ENCODE data around the gene GUCA2B.
A peak's percentile ranks its signal among the peaks of the same experiment; 100 is the strongest.

Gene GUCA2B

DNA sequence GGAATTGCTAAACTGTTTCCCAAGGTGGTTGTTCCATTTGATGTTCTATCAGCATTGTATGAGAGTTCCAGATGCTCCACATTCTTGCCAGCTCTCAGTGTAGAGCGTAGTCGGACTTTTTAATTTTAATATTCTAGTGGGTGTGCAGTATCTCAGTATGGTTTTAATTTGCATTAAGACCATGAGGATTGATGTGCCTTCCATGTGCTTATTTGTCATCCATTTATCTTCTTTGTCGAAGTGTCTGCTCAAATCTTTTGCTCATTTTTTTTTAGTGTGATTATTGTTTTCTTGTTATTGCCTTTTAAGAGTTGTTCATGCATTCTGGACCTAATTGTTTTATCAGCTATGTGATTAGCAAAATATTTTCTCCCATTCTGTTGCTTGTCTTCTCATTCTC is 13.8 kb upstream of the GUCA2B start:
- H3K4me3 ChIP-seq, result no peak overlapping the region
- no peaks in the 10 kb centered on the region for H4K20me1 ChIP-seq
- no peaks in the 10 kb centered on the region for H3K36me3 ChIP-seq
- H3K4me2 ChIP-seq, result no peak overlapping the region
- no peak for TF ChIP-seq Cebpa-rat (IDR thresholded peaks at IDR 0.05)
- H3K27me3 ChIP-seq, result no peaks in the 10 kb centered on the region
- H3K9ac ChIP-seq, result no peak overlapping the region
- peaks cover 23 to 47% (median 34%) of the 10 kb centered on the region in 10 experiments for H3K4me1 ChIP-seq
- H3K9me3 ChIP-seq (replicated peaks in 1 of 11), result no peaks in the 10 kb centered on the region; a peak in 1 of 22 replicates
- H3K27ac ChIP-seq, result no peak overlapping the region

DNA sequence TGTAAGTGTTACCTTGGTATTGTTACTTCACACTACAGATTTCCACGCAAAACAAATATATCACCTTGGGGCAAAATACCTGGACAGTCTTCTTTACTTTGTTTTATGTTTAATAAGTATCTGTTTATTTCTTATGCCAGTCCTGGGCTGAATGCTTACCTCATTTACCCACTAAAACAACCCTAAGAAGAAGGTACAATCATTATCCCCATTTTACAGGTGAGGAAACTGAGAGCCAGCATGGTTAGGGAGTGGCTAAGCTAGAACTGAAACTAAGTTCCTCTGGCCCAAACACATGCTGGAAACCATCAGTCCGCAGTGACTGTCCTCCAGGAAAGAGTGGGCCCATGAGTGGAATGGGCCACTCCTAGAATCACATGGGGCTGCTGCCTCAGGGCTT is 13.0 kb upstream of the GUCA2B start:
- Histone ChIP-seq H3K9ac (no peak overlapping the region), H3K27ac (no peak overlapping the region), H3K4me1 (peaks cover 30 to 49% (median 41%) of the 10 kb centered on the region in 10 experiments), H3K27me3 (no peaks in the 10 kb centered on the region), H3K36me3 (no peaks in the 10 kb centered on the region), H4K20me1 (no peaks in the 10 kb centered on the region), H3K9me3 (replicated peaks in 1 of 11) (no peaks in the 10 kb centered on the region; a peak in 1 of 22 replicates), H3K4me2 (no peak overlapping the region), H3K4me3 (no peak overlapping the region)
- TF ChIP-seq Cebpa-rat (IDR thresholded peaks at IDR 0.05), result no peak

DNA sequence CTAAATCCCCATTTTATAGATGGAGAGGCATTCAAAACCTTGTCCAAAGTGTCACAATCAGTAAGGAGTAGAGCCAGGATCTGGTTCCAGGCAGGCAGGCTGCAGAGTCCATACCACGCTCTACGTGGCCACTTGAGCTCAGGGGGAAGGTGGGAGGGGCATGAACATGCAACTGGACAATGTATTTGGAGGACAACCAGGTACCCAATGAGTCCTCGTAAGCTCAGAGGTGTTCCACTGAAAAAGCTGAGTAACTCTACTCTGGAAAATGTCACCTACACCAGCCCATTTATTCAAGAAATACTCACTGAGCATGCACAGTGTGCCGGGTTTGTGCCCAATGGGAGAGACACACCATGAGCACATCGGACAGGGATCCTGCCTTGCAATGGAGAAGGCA is 11.2 kb upstream of the GUCA2B start:
- no peaks in the 10 kb centered on the region for H3K36me3 ChIP-seq
- H3K27me3 ChIP-seq, result no peaks in the 10 kb centered on the region
- H3K4me3 ChIP-seq, result no peak overlapping the region
- no peak for TF ChIP-seq Cebpa-rat (IDR thresholded peaks at IDR 0.05)
- H3K4me1 ChIP-seq, result peaks cover 38 to 53% (median 50%) of the 10 kb centered on the region in 10 experiments
- H4K20me1 ChIP-seq, result no peaks in the 10 kb centered on the region
- H3K27ac ChIP-seq, result no peak overlapping the region
- no peaks in the 10 kb centered on the region; a peak in 1 of 22 replicates for H3K9me3 ChIP-seq (replicated peaks in 1 of 11)
- no peak overlapping the region for H3K4me2 ChIP-seq
- H3K9ac ChIP-seq, result no peak overlapping the region

DNA sequence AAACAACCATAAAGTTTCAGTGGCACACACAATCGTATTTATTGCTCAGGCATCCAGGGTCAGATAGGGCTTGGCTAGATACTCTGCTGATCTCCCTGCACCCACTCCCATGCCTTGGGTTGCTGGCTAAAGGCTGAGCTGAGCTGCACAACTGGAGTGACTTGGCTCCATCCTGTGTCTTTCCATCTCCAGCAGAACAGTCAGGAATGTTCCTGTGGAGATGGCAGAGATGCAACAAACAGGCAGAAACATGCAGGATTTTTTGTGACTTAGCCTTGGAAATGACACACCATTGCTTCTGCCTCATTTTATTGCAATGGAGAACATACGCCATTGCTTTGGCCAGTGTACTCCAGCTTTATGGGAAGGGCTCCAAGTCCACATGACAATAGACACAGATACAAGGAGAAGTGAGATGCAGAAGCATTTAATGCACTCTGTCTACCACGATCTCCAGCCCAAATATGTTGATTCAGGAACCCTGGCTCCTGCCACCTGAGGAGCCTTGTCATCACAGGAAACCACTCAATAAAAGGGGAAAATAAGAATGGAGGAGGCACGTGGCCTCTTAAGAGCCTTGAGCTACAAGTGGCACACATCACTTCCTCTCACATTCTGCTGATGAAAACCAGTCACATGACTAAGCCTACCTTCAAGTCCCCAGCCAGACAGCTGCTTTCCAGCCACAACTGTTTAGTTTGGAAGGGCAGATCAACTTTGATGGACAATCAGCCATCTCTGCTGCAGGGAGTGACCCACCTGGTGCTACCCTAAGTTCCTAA is 10.1 kb upstream of the GUCA2B start:
- Histone ChIP-seq H4K20me1 (no peaks in the 10 kb centered on the region), H3K4me1 (peaks cover 37 to 47% (median 40%) of the 10 kb centered on the region in 10 experiments), H3K9me3 (replicated peaks in 1 of 11) (no peaks in the 10 kb centered on the region; a peak in 1 of 22 replicates), H3K36me3 (no peaks in the 10 kb centered on the region), H3K4me3 (no peak overlapping the region), H3K4me2 (peak overlapping the region; percentile 7 to 72 (median 36); a peak in 17 of 22 replicates), H3K27ac (no peak overlapping the region), H3K27me3 (no peaks in the 10 kb centered on the region), H3K9ac (no peak overlapping the region)
- no peak for TF ChIP-seq Cebpa-rat (IDR thresholded peaks at IDR 0.05)

DNA sequence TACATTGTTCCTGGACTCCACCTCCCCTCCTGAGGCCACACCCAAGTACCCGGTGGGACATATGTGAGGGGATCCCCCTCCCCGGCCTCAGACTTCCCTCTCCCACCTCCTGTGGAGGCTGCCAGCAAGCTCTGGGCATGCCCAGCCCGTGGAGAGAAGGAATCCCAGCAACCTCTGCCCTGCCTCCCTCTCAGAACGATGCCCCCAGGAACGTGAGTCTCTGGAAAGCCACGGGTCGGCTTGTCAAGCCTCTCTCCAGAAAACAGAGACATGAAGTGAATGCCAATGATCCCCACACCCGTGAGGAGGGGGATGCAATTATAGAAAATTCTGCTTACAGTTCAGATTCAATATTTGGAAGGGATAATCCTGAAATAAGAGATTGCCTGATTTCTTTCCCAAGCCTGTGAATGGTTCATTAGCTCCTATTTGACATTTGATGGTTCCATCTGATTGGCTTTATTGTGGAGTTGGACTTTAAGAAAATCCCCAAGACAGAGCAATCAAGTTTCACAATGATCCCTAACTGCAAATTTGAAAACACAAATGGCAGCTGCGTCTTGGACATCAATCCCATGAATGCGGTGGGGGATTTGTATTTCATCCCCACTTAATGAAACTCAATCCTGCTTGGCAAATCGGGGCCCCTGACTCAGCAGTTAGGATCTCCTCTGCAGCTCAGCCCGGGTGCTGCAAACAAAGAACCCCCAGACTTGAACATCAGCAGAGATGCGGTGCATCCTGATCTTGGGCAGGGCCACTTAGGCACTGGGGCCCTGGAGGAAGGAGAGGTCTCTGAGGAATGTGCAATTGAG is 9.1 kb upstream of the GUCA2B start:
- Histone ChIP-seq H3K27me3 (no peaks in the 10 kb centered on the region), H3K9ac (no peak overlapping the region), H3K36me3 (no peaks in the 10 kb centered on the region), H3K4me3 (no peak overlapping the region), H4K20me1 (no peaks in the 10 kb centered on the region), H3K27ac (no peak overlapping the region), H3K9me3 (replicated peaks in 1 of 11) (no peaks in the 10 kb centered on the region), H3K4me2 (peak overlapping the region; percentile 62 to 77 (median 65); a peak in 21 of 22 replicates), H3K4me1 (peaks cover 36 to 42% (median 39%) of the 10 kb centered on the region in 10 experiments)
- no peak for TF ChIP-seq Cebpa-rat (IDR thresholded peaks at IDR 0.05)

DNA sequence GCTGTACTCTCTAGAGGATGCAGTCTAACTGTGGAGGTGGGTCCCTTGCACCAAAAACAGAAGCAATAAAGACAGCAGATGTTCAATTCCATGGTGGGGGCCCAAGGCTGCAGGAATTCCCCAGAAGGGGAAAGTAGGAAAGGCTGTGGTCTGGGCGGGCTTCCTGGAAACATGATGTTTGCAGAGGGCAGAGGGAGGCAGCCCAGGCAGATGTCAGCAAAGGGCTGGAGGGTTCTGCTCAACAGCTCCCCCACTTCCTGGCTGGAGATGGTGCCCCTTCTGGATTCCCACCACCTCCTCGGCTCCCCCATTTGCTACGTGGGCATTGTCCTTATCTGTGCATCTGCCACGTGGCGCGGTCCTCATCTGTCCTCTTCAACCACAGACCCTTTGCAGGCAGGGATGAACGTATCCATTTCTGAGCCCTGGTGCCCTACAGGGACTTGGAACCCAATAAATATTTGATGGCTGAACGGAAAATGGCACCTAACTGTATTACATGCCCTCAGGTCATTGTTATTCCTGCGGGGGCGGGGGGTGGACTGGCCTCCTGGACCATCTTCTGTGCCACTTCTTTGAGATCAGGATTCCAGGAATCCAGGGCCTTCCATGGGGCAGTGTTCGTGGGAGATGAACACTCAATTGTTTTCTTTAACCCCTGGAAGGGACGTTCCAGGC is 8.4 kb upstream of the GUCA2B start:
- no peaks in the 10 kb centered on the region for H3K9me3 ChIP-seq (replicated peaks in 1 of 11)
- H3K27ac ChIP-seq, result no peak overlapping the region
- H3K4me2 ChIP-seq, result peak overlapping the region; percentile 62 to 77 (median 65)
- H3K27me3 ChIP-seq, result no peaks in the 10 kb centered on the region
- no peak for TF ChIP-seq Cebpa-rat (IDR thresholded peaks at IDR 0.05)
- no peaks in the 10 kb centered on the region for H4K20me1 ChIP-seq
- H3K4me1 ChIP-seq, result peaks cover 36 to 46% (median 40%) of the 10 kb centered on the region in 10 experiments
- no peak overlapping the region for H3K4me3 ChIP-seq
- no peaks in the 10 kb centered on the region for H3K36me3 ChIP-seq
- no peak overlapping the region for H3K9ac ChIP-seq

DNA sequence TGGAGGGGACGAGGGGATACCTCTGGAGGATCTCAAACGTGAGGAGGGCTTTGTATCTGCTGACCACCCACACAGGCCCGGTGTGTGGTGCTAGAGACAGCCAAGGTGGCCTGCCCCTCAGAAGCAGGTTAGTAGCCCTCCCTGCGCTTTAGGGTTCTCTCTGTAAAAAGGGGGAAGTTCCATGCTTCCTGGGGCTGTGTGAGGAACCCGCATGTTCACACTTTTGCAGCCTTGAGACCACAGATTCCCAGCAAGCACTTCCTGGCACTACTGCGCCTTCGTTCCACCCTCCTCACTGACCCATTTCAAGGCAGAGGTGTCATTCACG is 7.9 kb upstream of the GUCA2B start:
- H3K4me3 ChIP-seq, result no peak overlapping the region
- no peaks in the 10 kb centered on the region for H3K36me3 ChIP-seq
- no peaks in the 10 kb centered on the region for H4K20me1 ChIP-seq
- no peak for TF ChIP-seq Cebpa-rat (IDR thresholded peaks at IDR 0.05)
- peak overlapping the region; percentile 62 to 77 (median 65) for H3K4me2 ChIP-seq
- no peak overlapping the region for H3K27ac ChIP-seq
- peaks cover 36 to 51% (median 40%) of the 10 kb centered on the region in 10 experiments for H3K4me1 ChIP-seq
- no peak overlapping the region; a peak in 1 of 22 replicates for H3K9ac ChIP-seq
- H3K27me3 ChIP-seq, result no peaks in the 10 kb centered on the region
- no peaks in the 10 kb centered on the region for H3K9me3 ChIP-seq (replicated peaks in 1 of 11)

DNA sequence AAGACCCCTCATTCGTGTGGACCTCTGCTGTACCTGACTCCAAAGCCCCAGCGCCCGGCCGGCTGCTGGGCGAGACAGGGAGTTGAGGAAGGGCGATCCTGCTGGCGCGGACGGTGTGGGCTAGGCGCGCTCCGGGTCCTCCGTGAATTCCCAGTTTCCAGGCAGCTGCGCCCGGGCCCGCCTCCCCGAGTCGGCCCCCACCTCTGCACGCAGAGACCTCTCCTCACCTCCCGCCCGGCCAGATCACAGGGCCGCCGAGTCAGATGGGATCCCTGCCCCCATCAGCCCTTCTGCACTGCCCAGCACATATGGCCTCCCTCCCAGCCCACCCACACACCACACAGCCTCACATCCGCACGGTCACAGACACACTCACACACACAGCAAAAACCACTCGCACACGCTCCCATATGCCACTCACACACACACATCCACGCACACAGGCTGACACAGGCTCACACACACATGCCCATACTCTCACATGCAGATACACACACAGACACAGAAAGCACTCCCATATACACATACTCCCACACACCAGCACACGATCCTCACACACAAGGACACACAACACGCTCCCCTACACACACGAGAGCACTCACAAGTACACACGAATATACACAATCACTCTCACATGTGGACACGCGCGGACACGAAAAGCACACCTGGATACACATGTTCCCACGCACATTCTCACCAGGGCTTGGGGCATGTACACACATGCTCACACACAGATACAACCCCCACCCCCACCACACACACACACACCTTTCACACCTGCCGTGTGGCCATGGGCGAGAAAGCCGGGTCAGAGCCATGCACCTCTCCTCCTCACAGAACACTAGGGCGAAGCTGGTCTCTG is 7.2 kb upstream of the GUCA2B start:
- peak overlapping the region; percentile 62 to 77 (median 68) for H3K4me2 ChIP-seq
- H3K36me3 ChIP-seq, result no peaks in the 10 kb centered on the region
- no peak overlapping the region; a peak in 1 of 22 replicates for H3K9ac ChIP-seq
- H3K27ac ChIP-seq, result no peak overlapping the region
- no peak for TF ChIP-seq Cebpa-rat (IDR thresholded peaks at IDR 0.05)
- no peaks in the 10 kb centered on the region for H4K20me1 ChIP-seq
- no peaks in the 10 kb centered on the region for H3K9me3 ChIP-seq (replicated peaks in 1 of 11)
- H3K27me3 ChIP-seq, result no peaks in the 10 kb centered on the region
- peaks cover 36 to 51% (median 40%) of the 10 kb centered on the region in 10 experiments for H3K4me1 ChIP-seq
- H3K4me3 ChIP-seq, result no peak overlapping the region

All from BLaER1 treated with 17β-estradiol and CSF1 and Interleukin-3, amounts not matched to agents 10 nM and 100 nM (cell line).